GM11168 (cell line): ENCODE results near the gene CRABP1.

ENCODE experiments used
- in situ Hi-C: fragments of 300-500 bp; cut with MboI; formaldehyde crosslinking; loops from one replicate; pipeline ENCODE4 v1.12.0; 2022; ENCODE audit warnings: low sequenced_read_pairs; ENCODE audit not compliant: unreplicated experiment

The CRABP1 gene

DNA sequence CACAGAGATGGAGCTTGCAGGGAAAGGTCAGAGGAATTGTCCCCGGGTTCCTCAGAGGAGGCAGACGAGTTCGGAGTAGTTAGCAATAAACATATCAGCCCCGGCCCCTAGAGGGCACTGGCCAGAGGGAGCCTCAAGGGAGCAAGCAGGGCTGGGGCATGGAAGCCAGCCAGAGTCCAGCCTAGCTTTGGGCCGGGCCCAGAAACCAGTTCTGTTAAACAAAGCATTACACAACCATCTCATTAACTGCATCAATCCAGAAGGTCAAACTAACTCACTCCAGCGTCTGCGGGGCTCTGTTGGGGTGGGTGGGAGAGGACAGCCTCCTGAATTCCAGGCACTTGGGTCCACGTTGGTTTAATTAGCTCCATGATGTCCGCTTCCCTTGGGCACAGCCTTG, 56.8 kb downstream of the CRABP1 start:
- in situ Hi-C loops, result no loop called here

DNA sequence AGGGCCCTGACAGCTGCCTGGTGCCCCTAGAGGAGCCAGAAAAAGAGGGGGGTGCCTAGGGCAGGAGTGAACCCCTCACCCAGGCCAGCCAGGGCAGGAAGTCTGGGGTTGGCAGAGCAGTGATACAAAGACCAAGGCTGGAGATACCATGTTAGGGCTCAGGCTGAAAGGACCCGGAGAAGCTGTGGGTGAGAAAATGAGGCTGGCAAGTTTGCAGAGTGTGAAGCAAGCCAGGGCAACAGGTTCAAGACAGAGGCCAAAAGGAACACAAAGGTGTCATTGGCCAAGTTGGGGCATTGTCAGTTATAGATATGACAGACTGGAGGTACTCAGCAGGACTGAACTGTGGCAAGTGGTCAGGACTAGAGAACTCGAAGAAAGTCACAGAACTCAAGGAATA, 57.2 kb downstream of the CRABP1 start:
- in situ Hi-C loops, result no loop called here
